H1 (cell line): ENCODE measurements around the gene GAB2. TPM values are rescaled to one million over a fixed set of nuclear protein-coding genes. Genes with fewer than 3 reads are reported as not detected.
A peak's percentile ranks its signal among the peaks of the same experiment; 100 is the strongest.

Experiments
- CTCF ChIA-PET: fragments of 300-600 bp; sonication (Branson Sonifier 250); formaldehyde crosslinking; loops from one replicate; lab custom pipeline; 2021; ENCODE audit not compliant: partially characterized antibody; lab: Charles Lee
- POLR2A ChIA-PET: fragments of 300-600 bp; sonication (Branson Sonifier 250); formaldehyde crosslinking; loops from one replicate; lab custom pipeline; 2021; ENCODE audit warnings: inconsistent platforms; ENCODE audit not compliant: partially characterized antibody; lab: Charles Lee
- DNase-seq, 2 experiments: peaks; one replicate each; pipeline versions ENCODE4 v3.0.0 to v3.0.0-alpha.2; 2010 to 2022; ENCODE audit warnings: low spot score in 2 of 2, low read depth in 1 of 2, mixed read lengths in 1 of 2
- FAIRE-seq: peaks from 2 replicates; lab custom pipeline; 2011; peaks lifted over from hg19 to GRCh38; lab: Jason Lieb, UNC
- H2AFZ ChIP-seq: 2 replicates; pipeline ENCODE4 v1.8.1; 2012; ENCODE audit warnings: low read length, inconsistent platforms
- H2AK5ac ChIP-seq: 2 replicates; pipeline ENCODE4 v1.6.1; 2013; ENCODE audit warnings: low read depth, low read length
- H2BK120ac ChIP-seq: replicated peaks from 2 replicates; pipeline ENCODE3; 2013; ENCODE audit warnings: low read depth, low read length, inconsistent platforms
- H2BK12ac ChIP-seq: 2 replicates; pipeline ENCODE4 v1.6.1; 2013; ENCODE audit warnings: low read depth, low read length
- H2BK15ac ChIP-seq: 2 replicates; pipeline ENCODE4 v1.6.1; 2013; ENCODE audit warnings: low read length
- H2BK20ac ChIP-seq: 2 replicates; pipeline ENCODE4 v1.6.1; 2013; ENCODE audit warnings: low read length
- H2BK5ac ChIP-seq: 2 replicates; pipeline ENCODE4 v1.6.1; 2013; ENCODE audit warnings: low read depth, low read length
- H3K14ac ChIP-seq: 2 replicates; pipeline ENCODE4 v1.6.1; 2013; ENCODE audit warnings: inconsistent platforms; ENCODE audit not compliant: insufficient read length
- H3K18ac ChIP-seq: 2 replicates; pipeline ENCODE4 v1.6.1; 2013; ENCODE audit warnings: low read length; ENCODE audit errors: extremely low read depth
- H3K23ac ChIP-seq: 2 replicates; pipeline ENCODE4 v1.6.1; 2013; ENCODE audit warnings: inconsistent platforms; ENCODE audit not compliant: insufficient read length
- H3K23me2 ChIP-seq: 2 replicates; pipeline ENCODE4 v1.6.1; 2013; ENCODE audit warnings: low read depth, low read length
- H3K27ac ChIP-seq: 2 replicates; pipeline ENCODE4 v1.6.1; 2011; ENCODE audit warnings: low read depth, low read length, inconsistent platforms
- H3K27me3 ChIP-seq, 4 experiments: replicated peaks in 1 of 4; 1 replicate in 1 of 4; 2 replicates in 3 of 4; pipeline versions ENCODE4 v1.6.1 to v1.8.1; 2011 to 2013; ENCODE audit warnings: low read length in 3 of 4, mild to moderate bottlenecking in 3 of 4, inconsistent platforms in 2 of 4, mixed read lengths in 2 of 4, moderate library complexity in 1 of 4; ENCODE audit not compliant: control insufficient read depth in 3 of 4, insufficient read depth in 3 of 4; ENCODE audit errors: extremely low read depth in 1 of 4
- H3K36me3 ChIP-seq, 4 experiments: 2 replicates each; pipeline versions ENCODE4 v1.6.1 to v1.8.1; 2011 to 2013; ENCODE audit warnings: mild to moderate bottlenecking in 4 of 4, low read length in 3 of 4, moderate library complexity in 2 of 4, control low read depth in 1 of 4, inconsistent platforms in 1 of 4; ENCODE audit not compliant: insufficient read depth in 4 of 4, control insufficient read depth in 2 of 4
- H3K4ac ChIP-seq: replicated peaks from 2 replicates; pipeline ENCODE3; 2013; ENCODE audit warnings: low read length, low read depth, mixed read lengths, inconsistent platforms; ENCODE audit not compliant: insufficient read length
- H3K4me1 ChIP-seq, 4 experiments: replicated peaks in 1 of 4; 1 replicate in 1 of 4; 2 replicates in 3 of 4; pipeline versions ENCODE4 v1.6.1 to v1.8.1; 2011 to 2013; ENCODE audit warnings: low read length in 3 of 4, inconsistent platforms in 2 of 4, mixed read lengths in 1 of 4; ENCODE audit not compliant: insufficient read depth in 4 of 4, control insufficient read depth in 3 of 4
- H3K4me2 ChIP-seq, 2 experiments: 2 replicates each; pipeline versions ENCODE4 v1.6.1 to v1.8.1; 2011 to 2013; ENCODE audit warnings: low read depth in 2 of 2, low read length in 2 of 2, control low read depth in 1 of 2, inconsistent platforms in 1 of 2, mild to moderate bottlenecking in 1 of 2; ENCODE audit not compliant: insufficient read depth in 1 of 2
- H3K4me3 ChIP-seq, 4 experiments: fragments of 200-600, 300-600 bp in 1 of 4; sonication (generic), shearing (Covaris generic), sonication (Bioruptor Twin) in 1 of 4; 2 replicates each; pipeline versions ENCODE4 v1.5.1 to v1.8.1; 2011 to 2016; ENCODE audit warnings: low read length in 4 of 4, low read depth in 3 of 4, control low read depth in 2 of 4, inconsistent platforms in 2 of 4, mild to moderate bottlenecking in 2 of 4, mixed read lengths in 1 of 4, moderate library complexity in 1 of 4; ENCODE audit not compliant: insufficient read depth in 2 of 4; ENCODE audit errors: extremely low read depth in 1 of 4
- H3K56ac ChIP-seq: replicated peaks from 2 replicates; pipeline ENCODE3; 2013; ENCODE audit warnings: low read depth, mild to moderate bottlenecking, mixed read lengths, low read length, inconsistent platforms; ENCODE audit not compliant: insufficient read length
- H3K79me1 ChIP-seq: 2 replicates; pipeline ENCODE4 v1.6.1; 2013; ENCODE audit warnings: low read depth, low read length, control low read depth
- H3K79me2 ChIP-seq, 2 experiments: 2 replicates each; pipeline versions ENCODE4 v1.6.1 to v1.8.1; 2012 to 2013; ENCODE audit warnings: low read length in 2 of 2, mild to moderate bottlenecking in 2 of 2, inconsistent platforms in 1 of 2; ENCODE audit not compliant: insufficient read depth in 2 of 2, control insufficient read depth in 1 of 2
- H3K9ac ChIP-seq, 4 experiments: replicated peaks in 1 of 4; 1 replicate in 1 of 4; 2 replicates in 3 of 4; pipeline versions ENCODE4 v1.6.1 to v1.8.1; 2011 to 2013; ENCODE audit warnings: low read depth in 3 of 4, low read length in 3 of 4, control low read depth in 2 of 4, mild to moderate bottlenecking in 2 of 4, moderate library complexity in 2 of 4, inconsistent platforms in 1 of 4; ENCODE audit errors: extremely low read depth in 1 of 4
- H3K9me3 ChIP-seq, 2 experiments: 2 replicates each; pipeline versions ENCODE4 v1.6.1 to v1.8.1; 2012 to 2013; ENCODE audit warnings: mild to moderate bottlenecking in 2 of 2, moderate library complexity in 2 of 2, control low read depth in 1 of 2, inconsistent platforms in 1 of 2, low read depth in 1 of 2, low read length in 1 of 2, mixed read lengths in 1 of 2; ENCODE audit not compliant: insufficient read depth in 2 of 2
- H4K20me1 ChIP-seq, 2 experiments: replicated peaks in 1 of 2; 2 replicates each; pipeline versions ENCODE3 to v1.8.1; 2011 to 2013; ENCODE audit warnings: inconsistent platforms in 2 of 2, low read length in 2 of 2, mild to moderate bottlenecking in 1 of 2; ENCODE audit not compliant: insufficient read depth in 2 of 2, control insufficient read depth in 1 of 2
- H4K5ac ChIP-seq: 2 replicates; pipeline ENCODE4 v1.6.1; 2013; ENCODE audit warnings: low read length, low read depth, mixed read lengths, inconsistent platforms; ENCODE audit not compliant: insufficient read length
- H4K8ac ChIP-seq: 2 replicates; pipeline ENCODE4 v1.8.0; 2013; ENCODE audit warnings: mild to moderate bottlenecking, moderate library complexity, low read length, inconsistent platforms; ENCODE audit not compliant: insufficient read depth; ENCODE audit errors: extremely low read depth
- H4K91ac ChIP-seq: replicated peaks from 2 replicates; pipeline ENCODE3; 2013; ENCODE audit warnings: low read length, mixed read lengths, inconsistent platforms; ENCODE audit not compliant: insufficient read length
- CEBPB ChIP-seq: IDR thresholded peaks from 2 replicates; pipeline ENCODE4 v1.6.1; 2012; ENCODE audit warnings: low read depth, low read length
- JUN ChIP-seq: IDR thresholded peaks from 2 replicates; pipeline ENCODE4 v1.6.1; 2011; ENCODE audit warnings: low read depth, mild to moderate bottlenecking, improper control_type of control experiment, low read length
- MAFK ChIP-seq: IDR thresholded peaks from 2 replicates; pipeline ENCODE4 v1.6.1; 2012; ENCODE audit warnings: low read depth, mild to moderate bottlenecking, improper control_type of control experiment, low read length
- POLR2A ChIP-seq, 2 experiments: IDR thresholded peaks; 1 replicate in 1 of 2; 2 replicates in 1 of 2; pipeline ENCODE4 v1.6.1; 2011; ENCODE audit warnings: low read depth in 2 of 2, low read length in 2 of 2, mild to moderate bottlenecking in 2 of 2; ENCODE audit errors: control extremely low read depth in 1 of 2
- RNF2 ChIP-seq: fragments of 200-900, 300-1000 bp; sonication (generic); IDR thresholded peaks from 2 replicates; pipeline ENCODE4 v1.7.1; 2016; ENCODE audit warnings: borderline replicate concordance, low read depth, mild to moderate bottlenecking, antibody characterized with exemption, low read length; ENCODE audit not compliant: poor library complexity, severe bottlenecking; ENCODE audit errors: missing control alignments
- RXRA ChIP-seq: IDR thresholded peaks from 2 replicates; pipeline ENCODE4 v1.6.1; 2011; ENCODE audit warnings: low read depth, mild to moderate bottlenecking, low read length, moderate library complexity; ENCODE audit not compliant: insufficient read depth
- SAP30 ChIP-seq: fragments of 300-600 bp; sonication (generic); IDR thresholded peaks from 2 replicates; pipeline ENCODE4 v1.7.1; 2012; ENCODE audit warnings: low read length, moderate library complexity, mild to moderate bottlenecking, inconsistent platforms; ENCODE audit not compliant: insufficient read depth, insufficient replicate concordance
- SIRT6 ChIP-seq: IDR thresholded peaks from one replicate; pipeline ENCODE4 v1.7.1; 2012; ENCODE audit warnings: low read length, inconsistent platforms
- SUZ12 ChIP-seq: fragments of 200-600 bp; sonication (generic); IDR thresholded peaks from 2 replicates; pipeline ENCODE4 v1.6.1; 2012; ENCODE audit warnings: mild to moderate bottlenecking, inconsistent platforms, low read length, moderate library complexity, mixed read lengths
- TBP ChIP-seq: IDR thresholded peaks from 2 replicates; pipeline ENCODE4 v1.6.1; 2011; ENCODE audit warnings: low read depth, low read length, improper control_type of control experiment
- YY1 ChIP-seq: IDR thresholded peaks from 2 replicates; pipeline ENCODE4 v1.6.1; 2011; ENCODE audit warnings: low read depth, mild to moderate bottlenecking, low read length
- ZNF274 ChIP-seq: IDR thresholded peaks from 2 replicates; pipeline ENCODE4 v1.7.0; 2012; ENCODE audit warnings: low read length, borderline replicate concordance; ENCODE audit errors: extremely low read depth
- WGBS, 2 experiments: shearing (Covaris generic) in 1 of 2; methylation state at CpG; one replicate each; pipeline versions ENCODE4 v1.1.6 to v1.1.7; 2013 to 2015; ENCODE audit warnings: low lambda C conversion rate in 2 of 2, mixed read lengths in 2 of 2, inconsistent platforms in 1 of 2, low coverage in 1 of 2, missing lambda C conversion rate in 1 of 2; ENCODE audit not compliant: insufficient replicate concordance in 2 of 2, insufficient coverage in 1 of 2, insufficient read length in 1 of 2; ENCODE audit errors: extremely low coverage in 1 of 2, missing lambda C conversion rate in 1 of 2; 5-methylcytosine and 5-hydroxymethylcytosine counted together
- polyA plus RNA-seq, 7 experiments: library from polyadenylated mRNA; depleted of rRNA in 3 of 7; stranded (reverse) in 5 of 7; unstranded in 2 of 7; fragments of >200 nt in 5 of 7; fragments of 200-250 nt in 2 of 7; gene quantifications; 1 replicate in 5 of 7; 2 replicates in 1 of 7; 4 replicates in 1 of 7; pipeline versions ENCODE4 v1.2.1 to v1.2.3, GENCODE V29; 2011 to 2013; ENCODE audit warnings: missing spikeins in 2 of 7, mixed read lengths in 2 of 7
- total RNA-seq: library from RNA; stranded (reverse); fragmentation: NEBNext Ultra II Directional; extraction: Animal tissue kit (Norgen Biotek cat#: 25700); gene quantifications from 2 replicates; pipeline ENCODE4 v1.2.1, GENCODE V29; 2021
- TF ChIP-seq, protein P1 (sequence below): IDR thresholded peaks from 2 replicates; pipeline ENCODE4 v1.6.1; 2012; ENCODE audit warnings: inconsistent platforms
- TF ChIP-seq, protein P2 (sequence below): IDR thresholded peaks from 2 replicates; pipeline ENCODE4 v1.6.1; 2011; ENCODE audit warnings: low read depth, mild to moderate bottlenecking, low read length; ENCODE audit not compliant: insufficient read depth

Gene GAB2
- total and polyA plus RNA-seq, 2 of the 8 experiments (the other 6 are each of a cell fraction or from before 2014, with no cell fraction given), result 6.3 to 14.0 TPM

DNA sequence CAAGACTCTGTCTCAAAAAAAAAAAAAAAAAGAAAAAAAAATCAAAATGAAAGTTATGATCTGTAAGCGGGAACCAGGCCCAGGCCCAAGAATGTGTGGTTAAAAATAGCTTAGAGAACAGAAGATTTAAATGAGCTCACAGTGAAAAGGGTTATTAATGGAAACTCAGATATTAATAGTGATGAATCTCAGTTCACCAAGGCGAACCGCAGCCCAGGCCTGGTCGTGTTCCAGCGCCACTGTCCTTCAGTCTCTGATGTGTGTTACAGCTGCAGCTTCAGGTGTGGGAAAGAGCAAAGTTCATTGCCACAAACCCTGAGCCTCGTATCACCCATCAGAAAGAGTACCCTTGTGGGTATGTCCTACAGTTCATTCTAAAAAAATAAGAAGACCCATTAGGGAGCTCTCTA, 107.1 kb downstream of the GAB2 start:
- H2BK15ac ChIP-seq, result no peak overlapping the region
- no peak overlapping the region for H3K4me2 ChIP-seq
- H3K4me3 ChIP-seq, result no peak overlapping the region
- H3K56ac ChIP-seq, result no peak overlapping the region
- H3K27ac ChIP-seq, result no peak overlapping the region
- no peak overlapping the region for H3K4ac ChIP-seq
- H3K79me2 ChIP-seq, result no peaks in the 10 kb centered on the region
- no peaks in the 10 kb centered on the region for H4K20me1 ChIP-seq
- H3K4me1 ChIP-seq, result no peaks in the 10 kb centered on the region
- no peak overlapping the region for H4K5ac ChIP-seq
- no peak overlapping the region for H3K23ac ChIP-seq
- H3K14ac ChIP-seq, result no peak overlapping the region
- H4K91ac ChIP-seq, result no peak overlapping the region
- POLR2A ChIA-PET, result no interaction called here
- FAIRE-seq, result no peak
- H4K8ac ChIP-seq, result no peak overlapping the region
- no peaks in the 10 kb centered on the region for H3K9me3 ChIP-seq
- H2BK120ac ChIP-seq, result no peak overlapping the region
- no peak overlapping the region for H3K18ac ChIP-seq
- no peak for DNase-seq
- H3K79me1 ChIP-seq, result no peaks in the 10 kb centered on the region
- no peak overlapping the region for H2BK5ac ChIP-seq
- H2AFZ ChIP-seq, result no peak overlapping the region
- no peak overlapping the region for H2BK20ac ChIP-seq
- H3K36me3 ChIP-seq, result no peaks in the 10 kb centered on the region
- no peaks in the 10 kb centered on the region for H3K23me2 ChIP-seq
- no peak overlapping the region for H2BK12ac ChIP-seq
- CTCF ChIA-PET, result interaction anchor here (0.6 to 0.8 kb wide), 4 partner anchors 30 to 200 kb away, joined by 3 read pairs; no protein-coding TSS in a partner anchor
- no peak overlapping the region for H3K9ac ChIP-seq
- no peaks in the 10 kb centered on the region for H3K27me3 ChIP-seq
- WGBS, 2 experiments, result 88% methylated on average over 6 of the region's 6 CpGs; no CpG with 5 or more reads in 1 of the 2 experiments
- H2AK5ac ChIP-seq, result 0 out of 2 replicates have a peak overlapping the region, but pooled peaks have one; percentile 65
- TF ChIP-seq JUN (no peak), MAFK (no peak), YY1 (no peak), CEBPB (no peak), SAP30 (no peak), ZNF274 (no peak), RXRA (no peak), TBP (no peak), SIRT6 (no peak), SUZ12 (no peak), RNF2 (no peak), POLR2A (IDR thresholded peaks at IDR 0.05; ENCODE audit: control extremely low read depth in 1 of 2, low read depth in 2 of 2, low read length in 2 of 2) (no peak)
- TF ChIP-seq, protein P1, sequence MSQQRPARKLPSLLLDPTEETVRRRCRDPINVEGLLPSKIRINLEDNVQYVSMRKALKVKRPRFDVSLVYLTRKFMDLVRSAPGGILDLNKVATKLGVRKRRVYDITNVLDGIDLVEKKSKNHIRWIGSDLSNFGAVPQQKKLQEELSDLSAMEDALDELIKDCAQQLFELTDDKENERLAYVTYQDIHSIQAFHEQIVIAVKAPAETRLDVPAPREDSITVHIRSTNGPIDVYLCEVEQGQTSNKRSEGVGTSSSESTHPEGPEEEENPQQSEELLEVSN, result no peak
- TF ChIP-seq, protein P2, sequence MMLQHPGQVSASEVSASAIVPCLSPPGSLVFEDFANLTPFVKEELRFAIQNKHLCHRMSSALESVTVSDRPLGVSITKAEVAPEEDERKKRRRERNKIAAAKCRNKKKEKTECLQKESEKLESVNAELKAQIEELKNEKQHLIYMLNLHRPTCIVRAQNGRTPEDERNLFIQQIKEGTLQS, result no peak
